Smooth muscle cell (in vitro differentiated cells): Measurements from ENCODE around the gene PTPRA. TPM values are rescaled to one million over a fixed set of nuclear protein-coding genes. Genes with fewer than 3 reads are reported as not detected.

Experiments
- DNase-seq: peaks from one replicate; lab custom pipeline; 2025; ENCODE audit not compliant: unreplicated experiment; lab: John Stamatoyannopoulos, UW
- H2AFZ ChIP-seq: fragments of 200-600 bp; sonication (generic); 2 replicates; pipeline ENCODE4 v1.6.0; 2016; ENCODE audit warnings: antibody characterized with exemption, low read depth, mild to moderate bottlenecking
- H3F3A ChIP-seq: fragments of 200-600 bp; sonication (generic); 2 replicates; pipeline ENCODE4 v1.6.0; 2017; ENCODE audit warnings: antibody characterized with exemption, low read depth
- H3K27ac ChIP-seq: fragments of 200-600 bp; sonication (generic); 2 replicates; pipeline ENCODE4 v1.5.1; 2016; ENCODE audit warnings: low read depth, mild to moderate bottlenecking
- H3K27me3 ChIP-seq: fragments of 200-600 bp; sonication (generic); 2 replicates; pipeline ENCODE4 v1.6.1; 2016; ENCODE audit warnings: low read depth, mild to moderate bottlenecking
- H3K36me3 ChIP-seq: fragments of 200-600 bp; sonication (generic); 2 replicates; pipeline ENCODE4 v1.5.1; 2016; ENCODE audit warnings: low read depth
- H3K4me1 ChIP-seq: fragments of 200-600 bp; sonication (generic); 2 replicates; pipeline ENCODE4 v1.5.1; 2016; ENCODE audit warnings: low read depth
- H3K4me2 ChIP-seq: fragments of 200-600 bp; sonication (generic); 2 replicates; pipeline ENCODE4 v1.6.0; 2016; ENCODE audit warnings: mild to moderate bottlenecking
- H3K4me3 ChIP-seq: fragments of 200-600 bp; sonication (generic); 2 replicates; pipeline ENCODE4 v1.5.1; 2016; ENCODE audit warnings: mild to moderate bottlenecking
- H3K79me2 ChIP-seq: fragments of 200-600 bp; sonication (generic); 2 replicates; pipeline ENCODE4 v1.6.0; 2016; ENCODE audit warnings: low read depth, mild to moderate bottlenecking
- H3K9ac ChIP-seq: fragments of 200-600 bp; sonication (generic); 2 replicates; pipeline ENCODE4 v1.6.0; 2016; ENCODE audit warnings: low read depth
- H3K9me3 ChIP-seq: fragments of 200-600 bp; sonication (generic); replicated peaks from 2 replicates; pipeline ENCODE4 v1.5.1; 2016; ENCODE audit warnings: low read depth
- H4K20me1 ChIP-seq: fragments of 200-600 bp; sonication (generic); 2 replicates; pipeline ENCODE4 v1.6.0; 2016; ENCODE audit warnings: low read depth
- WGBS: methylation state at CpG from one replicate; pipeline ENCODE4 v1.1.7; 2016; ENCODE audit warnings: low lambda C conversion rate; 5-methylcytosine and 5-hydroxymethylcytosine counted together
- polyA plus RNA-seq: library from polyadenylated mRNA; unstranded; fragments of >200 nt; fragmentation: Nextera tagmentation; extraction: Ambion mirVana; gene quantifications from 2 replicates; pipeline ENCODE4 v1.2.1, GENCODE V29; 2016
- total RNA-seq: library from RNA; depleted of rRNA; stranded (reverse); fragments of >200 nt; gene quantifications from 2 replicates; pipeline ENCODE4 v1.2.3, GENCODE V29; 2014
- TF ChIP-seq, protein P1 (sequence below): fragments of 200-600 bp; sonication (generic); IDR thresholded peaks from 2 replicates; pipeline ENCODE4 v1.5.1; 2017; ENCODE audit warnings: borderline replicate concordance, mild to moderate bottlenecking, antibody characterized with exemption; ENCODE audit not compliant: insufficient read depth, poor library complexity, severe bottlenecking

Gene PTPRA
- total and polyA plus RNA-seq, 2 experiments from 2014 or later, result 38.4 to 48.9 TPM

GRCh38 chr20:2903686-2904085 lies 30.4 kb downstream of the PTPRA start:
- Histone ChIP-seq H3K9ac (no peak overlapping the region), H3F3A (no peaks in the 10 kb centered on the region), H3K9me3 (no peaks in the 10 kb centered on the region), H4K20me1 (peaks cover 81% of the 10 kb centered on the region), H3K4me3 (no peak overlapping the region), H3K36me3 (no peaks in the 10 kb centered on the region), H3K4me2 (no peak overlapping the region), H3K79me2 (peaks cover 31% of the 10 kb centered on the region), H3K4me1 (no peaks in the 10 kb centered on the region), H3K27me3 (no peaks in the 10 kb centered on the region), H2AFZ (no peak overlapping the region), H3K27ac (no peak overlapping the region)
- no peak for DNase-seq
- TF ChIP-seq, protein P1, sequence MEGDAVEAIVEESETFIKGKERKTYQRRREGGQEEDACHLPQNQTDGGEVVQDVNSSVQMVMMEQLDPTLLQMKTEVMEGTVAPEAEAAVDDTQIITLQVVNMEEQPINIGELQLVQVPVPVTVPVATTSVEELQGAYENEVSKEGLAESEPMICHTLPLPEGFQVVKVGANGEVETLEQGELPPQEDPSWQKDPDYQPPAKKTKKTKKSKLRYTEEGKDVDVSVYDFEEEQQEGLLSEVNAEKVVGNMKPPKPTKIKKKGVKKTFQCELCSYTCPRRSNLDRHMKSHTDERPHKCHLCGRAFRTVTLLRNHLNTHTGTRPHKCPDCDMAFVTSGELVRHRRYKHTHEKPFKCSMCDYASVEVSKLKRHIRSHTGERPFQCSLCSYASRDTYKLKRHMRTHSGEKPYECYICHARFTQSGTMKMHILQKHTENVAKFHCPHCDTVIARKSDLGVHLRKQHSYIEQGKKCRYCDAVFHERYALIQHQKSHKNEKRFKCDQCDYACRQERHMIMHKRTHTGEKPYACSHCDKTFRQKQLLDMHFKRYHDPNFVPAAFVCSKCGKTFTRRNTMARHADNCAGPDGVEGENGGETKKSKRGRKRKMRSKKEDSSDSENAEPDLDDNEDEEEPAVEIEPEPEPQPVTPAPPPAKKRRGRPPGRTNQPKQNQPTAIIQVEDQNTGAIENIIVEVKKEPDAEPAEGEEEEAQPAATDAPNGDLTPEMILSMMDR, result no peak
- WGBS, result over 99% methylated on average over 6 of the region's 6 CpGs

GRCh38 chr20:2907519-2907918 lies 34.2 kb downstream of the PTPRA start:
- Histone ChIP-seq H3K4me2 (no peak overlapping the region), H3F3A (no peaks in the 10 kb centered on the region), H4K20me1 (peaks cover 74% of the 10 kb centered on the region), H3K36me3 (no peaks in the 10 kb centered on the region), H3K79me2 (peaks cover 28% of the 10 kb centered on the region), H2AFZ (no peak overlapping the region), H3K27ac (no peak overlapping the region), H3K9me3 (no peaks in the 10 kb centered on the region), H3K4me1 (no peaks in the 10 kb centered on the region), H3K27me3 (no peaks in the 10 kb centered on the region), H3K9ac (no peak overlapping the region), H3K4me3 (no peak overlapping the region)
- TF ChIP-seq, protein P1, result no peak
- 97% methylated on average over 3 of the region's 3 CpGs for WGBS
- no peak for DNase-seq

DNA sequence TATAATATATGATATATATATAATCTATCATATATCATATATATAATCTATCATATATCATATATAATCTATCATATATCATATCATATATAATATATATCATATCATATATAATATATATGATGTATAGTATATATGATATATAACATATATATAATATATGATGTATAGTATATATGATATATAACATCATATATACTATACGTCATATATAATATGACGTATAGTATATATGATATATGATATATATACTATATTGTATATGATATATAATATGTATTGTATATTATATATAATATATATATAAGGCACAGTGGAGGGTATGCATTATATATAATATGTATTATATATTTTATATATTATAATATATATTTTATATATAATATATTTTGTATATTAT lies 36.7 kb downstream of the PTPRA start:
- H3K4me3 ChIP-seq, result no peak overlapping the region
- no peaks in the 10 kb centered on the region for H3F3A ChIP-seq
- TF ChIP-seq, protein P1, result no peak
- WGBS, result 97% methylated on average over 2 of the region's 2 CpGs
- H3K9ac ChIP-seq, result no peak overlapping the region
- H2AFZ ChIP-seq, result no peak overlapping the region
- H3K79me2 ChIP-seq, result peaks cover 12% of the 10 kb centered on the region
- H3K4me2 ChIP-seq, result no peak overlapping the region
- H3K9me3 ChIP-seq, result no peaks in the 10 kb centered on the region
- no peak overlapping the region for H3K27ac ChIP-seq
- H4K20me1 ChIP-seq, result peaks cover 75% of the 10 kb centered on the region
- no peaks in the 10 kb centered on the region for H3K4me1 ChIP-seq
- DNase-seq, result no peak
- no peaks in the 10 kb centered on the region for H3K36me3 ChIP-seq
- no peaks in the 10 kb centered on the region for H3K27me3 ChIP-seq

GRCh38 chr20:2911200-2911599 lies 37.9 kb downstream of the PTPRA start:
- no peak overlapping the region for H3K9ac ChIP-seq
- no peaks in the 10 kb centered on the region for H3K9me3 ChIP-seq
- H3K79me2 ChIP-seq, result peaks cover 12% of the 10 kb centered on the region
- no peaks in the 10 kb centered on the region for H3K36me3 ChIP-seq
- no peaks in the 10 kb centered on the region for H3K27me3 ChIP-seq
- no peak overlapping the region for H3K4me2 ChIP-seq
- no peak for DNase-seq
- H3K27ac ChIP-seq, result no peak overlapping the region
- H3K4me1 ChIP-seq, result no peaks in the 10 kb centered on the region
- no peak overlapping the region for H3K4me3 ChIP-seq
- TF ChIP-seq, protein P1, result no peak
- H4K20me1 ChIP-seq, result peaks cover 72% of the 10 kb centered on the region
- H2AFZ ChIP-seq, result no peak overlapping the region
- no peaks in the 10 kb centered on the region for H3F3A ChIP-seq
